HEK293 (cell line): Measurements from ENCODE around the gene NRN1L.

ENCODE experiments used
- GLIS1 ChIP-seq: fragments of 450-650 bp; formaldehyde crosslinking; IDR thresholded peaks from 2 replicates; pipeline ENCODE4 v1.5.1; 2016; ENCODE audit warnings: missing biosample characterization, missing genetic modification characterization
- IKZF3 ChIP-seq: fragments of 450-650 bp; IDR thresholded peaks from 2 replicates; pipeline ENCODE4 v1.5.0; 2018; ENCODE audit warnings: missing biosample characterization, mild to moderate bottlenecking, missing genetic modification characterization, moderate library complexity
- KLF9 ChIP-seq: fragments of 450-650 bp; formaldehyde crosslinking; IDR thresholded peaks from 2 replicates; pipeline ENCODE4 v1.5.1; 2016; ENCODE audit warnings: missing biosample characterization, missing genetic modification characterization, low read depth
- MEIS1 ChIP-seq: sonication (generic); formaldehyde crosslinking; IDR thresholded peaks from 2 replicates; pipeline ENCODE4 v1.8.1; 2022; ENCODE audit warnings: missing genetic modification reagents, mild to moderate bottlenecking, borderline replicate concordance
- OVOL3 ChIP-seq: fragments of 450-650 bp; formaldehyde crosslinking; IDR thresholded peaks from 2 replicates; pipeline ENCODE4 v1.5.1; 2016; ENCODE audit warnings: missing biosample characterization, missing genetic modification characterization
- WT1 ChIP-seq: fragments of 450-650 bp; formaldehyde crosslinking; IDR thresholded peaks from 2 replicates; pipeline ENCODE4 v1.5.1; 2016; ENCODE audit warnings: missing biosample characterization, missing genetic modification characterization
- ZBTB20 ChIP-seq: fragments of 450-650 bp; formaldehyde crosslinking; IDR thresholded peaks from 2 replicates; pipeline ENCODE4 v1.5.1; 2016; ENCODE audit warnings: missing biosample characterization, missing genetic modification characterization
- ZBTB7A ChIP-seq: fragments of 450-650 bp; formaldehyde crosslinking; IDR thresholded peaks from 2 replicates; pipeline ENCODE4 v1.5.1; 2016; ENCODE audit warnings: low read depth, missing biosample characterization, missing genetic modification characterization
- ZNF16 ChIP-seq: fragments of 450-650 bp; formaldehyde crosslinking; IDR thresholded peaks from 2 replicates; pipeline ENCODE4 v1.5.1; 2016; ENCODE audit warnings: low read depth, missing biosample characterization, missing genetic modification characterization
- ZNF175 ChIP-seq: fragments of 450-650 bp; formaldehyde crosslinking; IDR thresholded peaks from 2 replicates; pipeline ENCODE4 v1.5.1; 2016; ENCODE audit warnings: missing biosample characterization, missing genetic modification characterization
- ZNF292 ChIP-seq: fragments of 450-650 bp; formaldehyde crosslinking; IDR thresholded peaks from 2 replicates; pipeline ENCODE4 v1.5.1; 2016; ENCODE audit warnings: low read depth, missing biosample characterization, missing genetic modification characterization, borderline replicate concordance
- ZNF311 ChIP-seq: fragments of 450-650 bp; formaldehyde crosslinking; IDR thresholded peaks from 2 replicates; pipeline ENCODE4 v1.5.1; 2017; ENCODE audit warnings: missing biosample characterization, missing genetic modification characterization, borderline replicate concordance
- ZNF423 ChIP-seq: fragments of 450-650 bp; formaldehyde crosslinking; IDR thresholded peaks from 2 replicates; pipeline ENCODE4 v1.5.1; 2016; ENCODE audit warnings: missing biosample characterization, missing genetic modification characterization
- ZNF433 ChIP-seq: fragments of 450-650 bp; formaldehyde crosslinking; IDR thresholded peaks from 2 replicates; pipeline ENCODE4 v1.5.1; 2016; ENCODE audit warnings: missing biosample characterization, missing genetic modification characterization, low read depth
- ZNF629 ChIP-seq: fragments of 450-650 bp; formaldehyde crosslinking; IDR thresholded peaks from 2 replicates; pipeline ENCODE4 v1.5.1; 2017; ENCODE audit warnings: missing biosample characterization, missing genetic modification characterization
- ZNF777 ChIP-seq: fragments of 450-650 bp; formaldehyde crosslinking; IDR thresholded peaks from 2 replicates; pipeline ENCODE4 v1.5.1; 2017; ENCODE audit warnings: missing biosample characterization, missing genetic modification characterization, borderline replicate concordance
- ZSCAN23 ChIP-seq: fragments of 450-650 bp; formaldehyde crosslinking; IDR thresholded peaks from 2 replicates; pipeline ENCODE4 v1.5.1; 2016; ENCODE audit warnings: missing biosample characterization, missing genetic modification characterization
- TF ChIP-seq, protein P1 (sequence below): fragments of 450-650 bp; formaldehyde crosslinking; IDR thresholded peaks from 2 replicates; pipeline ENCODE4 v1.5.1; 2016; ENCODE audit warnings: missing biosample characterization, missing genetic modification characterization
- TF ChIP-seq, protein P2 (sequence below): fragments of 450-650 bp; formaldehyde crosslinking; IDR thresholded peaks from 2 replicates; pipeline ENCODE4 v1.5.1; 2016; ENCODE audit warnings: missing biosample characterization, missing genetic modification characterization
- TF ChIP-seq, protein P3 (sequence below): fragments of 450-650 bp; formaldehyde crosslinking; IDR thresholded peaks from 2 replicates; pipeline ENCODE4 v1.5.1; 2016; ENCODE audit warnings: missing biosample characterization, missing genetic modification characterization, borderline replicate concordance
- TF ChIP-seq, protein P4 (sequence below): fragments of 450-650 bp; formaldehyde crosslinking; IDR thresholded peaks from 2 replicates; pipeline ENCODE4 v1.5.1; 2017; ENCODE audit warnings: missing biosample characterization, missing genetic modification characterization
- TF ChIP-seq, protein P5 (sequence below): fragments of 450-650 bp; formaldehyde crosslinking; IDR thresholded peaks from 2 replicates; pipeline ENCODE4 v1.5.1; 2017; ENCODE audit warnings: missing biosample characterization, mild to moderate bottlenecking, missing genetic modification characterization, moderate library complexity
- TF ChIP-seq, protein P6 (sequence below): fragments of 450-650 bp; formaldehyde crosslinking; IDR thresholded peaks from 2 replicates; pipeline ENCODE4 v1.5.1; 2016; ENCODE audit warnings: missing biosample characterization, missing genetic modification characterization, low read depth
- TF ChIP-seq, protein P7 (sequence below): fragments of 450-650 bp; formaldehyde crosslinking; IDR thresholded peaks from 2 replicates; pipeline ENCODE4 v1.5.1; 2016; ENCODE audit warnings: missing biosample characterization, missing genetic modification characterization

The NRN1L gene

DNA sequence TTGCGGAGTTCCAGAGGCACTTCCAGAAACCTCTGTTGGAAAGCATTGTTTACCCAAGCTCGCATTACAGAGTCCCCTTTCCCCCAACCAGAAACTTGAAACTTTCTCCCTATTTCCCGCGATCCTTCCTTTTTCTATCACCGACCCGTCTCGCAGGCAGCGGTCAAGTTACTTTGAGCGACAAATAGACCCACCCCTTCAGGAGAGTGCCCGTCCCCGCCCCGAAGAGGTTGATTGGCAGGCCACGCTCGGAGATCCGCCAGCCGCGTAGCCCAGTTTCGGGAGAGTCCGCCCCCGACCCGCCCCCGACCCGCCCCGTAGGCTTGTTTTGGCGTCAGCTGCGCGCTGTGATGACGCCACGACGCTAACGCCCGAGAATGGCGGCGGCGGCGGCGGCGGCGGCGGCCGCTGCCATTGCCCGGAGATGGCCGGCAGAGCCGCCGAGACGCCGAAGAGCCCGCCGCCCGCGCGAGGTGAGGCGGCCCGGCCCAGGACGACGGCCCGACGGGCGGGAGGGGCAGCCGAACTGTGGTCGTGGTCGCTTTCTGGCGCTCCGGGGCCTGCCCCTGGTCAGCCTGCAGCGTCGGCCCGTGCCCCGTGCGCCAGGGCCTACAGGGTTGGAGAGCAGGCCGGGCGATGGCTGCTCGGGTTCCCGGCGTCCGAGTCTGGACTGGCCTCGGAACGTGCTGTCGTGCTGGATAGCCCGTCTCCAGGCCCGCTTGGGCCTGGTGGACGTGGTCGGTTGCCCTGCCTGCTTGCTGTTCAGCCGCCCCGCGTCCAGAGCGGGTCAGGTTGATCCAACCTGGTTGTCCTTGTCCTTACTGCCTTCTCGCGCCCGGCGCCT, 8.4 kb downstream of the NRN1L start, which contains the start of gene PSKH1 (continued):
- TF ChIP-seq, protein P1, sequence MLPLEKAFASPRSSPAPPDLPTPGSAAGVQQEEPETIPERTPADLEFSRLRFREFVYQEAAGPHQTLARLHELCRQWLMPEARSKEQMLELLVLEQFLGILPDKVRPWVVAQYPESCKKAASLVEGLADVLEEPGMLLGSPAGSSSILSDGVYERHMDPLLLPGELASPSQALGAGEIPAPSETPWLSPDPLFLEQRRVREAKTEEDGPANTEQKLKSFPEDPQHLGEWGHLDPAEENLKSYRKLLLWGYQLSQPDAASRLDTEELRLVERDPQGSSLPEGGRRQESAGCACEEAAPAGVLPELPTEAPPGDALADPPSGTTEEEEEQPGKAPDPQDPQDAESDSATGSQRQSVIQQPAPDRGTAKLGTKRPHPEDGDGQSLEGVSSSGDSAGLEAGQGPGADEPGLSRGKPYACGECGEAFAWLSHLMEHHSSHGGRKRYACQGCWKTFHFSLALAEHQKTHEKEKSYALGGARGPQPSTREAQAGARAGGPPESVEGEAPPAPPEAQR: no peak
- TF ChIP-seq ZNF292 (tag by site-specific recombination) (no peak), ZNF433 (tag by site-specific recombination) (no peak), ZSCAN23 (no peak), ZNF311 (tag by site-specific recombination) (no peak), ZBTB7A (no peak), WT1 (no peak), ZNF423 (tag by site-specific recombination) (no peak), ZNF629 (tag by site-specific recombination) (peak; percentile 93), ZNF777 (tag by site-specific recombination) (no peak; the same call in 1 of the 2 replicates), KLF9 (peak; percentile 33; the same call in 1 of the 2 replicates), OVOL3 (tag by site-specific recombination) (no peak), MEIS1 (CRISPR knock-in tag) (0 out of 2 replicates have a peak, but pooled peaks have one; percentile 23), GLIS1 (tag by site-specific recombination) (no peak), IKZF3 (peak; percentile 65), ZBTB20 (tag by site-specific recombination) (peak; percentile 33; the same call in 1 of the 2 replicates), ZNF175 (tag by site-specific recombination) (no peak), ZNF16 (tag by site-specific recombination) (no peak)
- TF ChIP-seq, protein P2, sequence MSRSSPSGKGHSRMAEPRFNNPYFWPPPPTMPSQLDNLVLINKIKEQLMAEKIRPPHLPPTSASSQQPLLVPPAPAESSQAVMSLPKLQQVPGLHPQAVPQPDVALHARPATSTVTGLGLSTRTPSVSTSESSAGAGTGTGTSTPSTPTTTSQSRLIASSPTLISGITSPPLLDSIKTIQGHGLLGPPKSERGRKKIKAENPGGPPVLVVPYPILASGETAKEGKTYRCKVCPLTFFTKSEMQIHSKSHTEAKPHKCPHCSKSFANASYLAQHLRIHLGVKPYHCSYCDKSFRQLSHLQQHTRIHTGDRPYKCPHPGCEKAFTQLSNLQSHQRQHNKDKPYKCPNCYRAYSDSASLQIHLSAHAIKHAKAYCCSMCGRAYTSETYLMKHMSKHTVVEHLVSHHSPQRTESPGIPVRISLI (tag by site-specific recombination): no peak
- TF ChIP-seq, protein P3, sequence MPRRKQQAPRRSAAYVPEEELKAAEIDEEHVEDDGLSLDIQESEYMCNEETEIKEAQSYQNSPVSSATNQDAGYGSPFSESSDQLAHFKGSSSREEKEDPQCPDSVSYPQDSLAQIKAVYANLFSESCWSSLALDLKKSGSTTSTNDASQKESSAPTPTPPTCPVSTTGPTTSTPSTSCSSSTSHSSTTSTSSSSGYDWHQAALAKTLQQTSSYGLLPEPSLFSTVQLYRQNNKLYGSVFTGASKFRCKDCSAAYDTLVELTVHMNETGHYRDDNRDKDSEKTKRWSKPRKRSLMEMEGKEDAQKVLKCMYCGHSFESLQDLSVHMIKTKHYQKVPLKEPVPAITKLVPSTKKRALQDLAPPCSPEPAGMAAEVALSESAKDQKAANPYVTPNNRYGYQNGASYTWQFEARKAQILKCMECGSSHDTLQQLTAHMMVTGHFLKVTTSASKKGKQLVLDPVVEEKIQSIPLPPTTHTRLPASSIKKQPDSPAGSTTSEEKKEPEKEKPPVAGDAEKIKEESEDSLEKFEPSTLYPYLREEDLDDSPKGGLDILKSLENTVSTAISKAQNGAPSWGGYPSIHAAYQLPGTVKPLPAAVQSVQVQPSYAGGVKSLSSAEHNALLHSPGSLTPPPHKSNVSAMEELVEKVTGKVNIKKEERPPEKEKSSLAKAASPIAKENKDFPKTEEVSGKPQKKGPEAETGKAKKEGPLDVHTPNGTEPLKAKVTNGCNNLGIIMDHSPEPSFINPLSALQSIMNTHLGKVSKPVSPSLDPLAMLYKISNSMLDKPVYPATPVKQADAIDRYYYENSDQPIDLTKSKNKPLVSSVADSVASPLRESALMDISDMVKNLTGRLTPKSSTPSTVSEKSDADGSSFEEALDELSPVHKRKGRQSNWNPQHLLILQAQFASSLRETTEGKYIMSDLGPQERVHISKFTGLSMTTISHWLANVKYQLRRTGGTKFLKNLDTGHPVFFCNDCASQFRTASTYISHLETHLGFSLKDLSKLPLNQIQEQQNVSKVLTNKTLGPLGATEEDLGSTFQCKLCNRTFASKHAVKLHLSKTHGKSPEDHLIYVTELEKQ: no peak
- TF ChIP-seq, protein P4, sequence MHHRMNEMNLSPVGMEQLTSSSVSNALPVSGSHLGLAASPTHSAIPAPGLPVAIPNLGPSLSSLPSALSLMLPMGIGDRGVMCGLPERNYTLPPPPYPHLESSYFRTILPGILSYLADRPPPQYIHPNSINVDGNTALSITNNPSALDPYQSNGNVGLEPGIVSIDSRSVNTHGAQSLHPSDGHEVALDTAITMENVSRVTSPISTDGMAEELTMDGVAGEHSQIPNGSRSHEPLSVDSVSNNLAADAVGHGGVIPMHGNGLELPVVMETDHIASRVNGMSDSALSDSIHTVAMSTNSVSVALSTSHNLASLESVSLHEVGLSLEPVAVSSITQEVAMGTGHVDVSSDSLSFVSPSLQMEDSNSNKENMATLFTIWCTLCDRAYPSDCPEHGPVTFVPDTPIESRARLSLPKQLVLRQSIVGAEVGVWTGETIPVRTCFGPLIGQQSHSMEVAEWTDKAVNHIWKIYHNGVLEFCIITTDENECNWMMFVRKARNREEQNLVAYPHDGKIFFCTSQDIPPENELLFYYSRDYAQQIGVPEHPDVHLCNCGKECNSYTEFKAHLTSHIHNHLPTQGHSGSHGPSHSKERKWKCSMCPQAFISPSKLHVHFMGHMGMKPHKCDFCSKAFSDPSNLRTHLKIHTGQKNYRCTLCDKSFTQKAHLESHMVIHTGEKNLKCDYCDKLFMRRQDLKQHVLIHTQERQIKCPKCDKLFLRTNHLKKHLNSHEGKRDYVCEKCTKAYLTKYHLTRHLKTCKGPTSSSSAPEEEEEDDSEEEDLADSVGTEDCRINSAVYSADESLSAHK (tag by site-specific recombination): peak; percentile 17; the same call in 1 of the 2 replicates
- TF ChIP-seq, protein P5, sequence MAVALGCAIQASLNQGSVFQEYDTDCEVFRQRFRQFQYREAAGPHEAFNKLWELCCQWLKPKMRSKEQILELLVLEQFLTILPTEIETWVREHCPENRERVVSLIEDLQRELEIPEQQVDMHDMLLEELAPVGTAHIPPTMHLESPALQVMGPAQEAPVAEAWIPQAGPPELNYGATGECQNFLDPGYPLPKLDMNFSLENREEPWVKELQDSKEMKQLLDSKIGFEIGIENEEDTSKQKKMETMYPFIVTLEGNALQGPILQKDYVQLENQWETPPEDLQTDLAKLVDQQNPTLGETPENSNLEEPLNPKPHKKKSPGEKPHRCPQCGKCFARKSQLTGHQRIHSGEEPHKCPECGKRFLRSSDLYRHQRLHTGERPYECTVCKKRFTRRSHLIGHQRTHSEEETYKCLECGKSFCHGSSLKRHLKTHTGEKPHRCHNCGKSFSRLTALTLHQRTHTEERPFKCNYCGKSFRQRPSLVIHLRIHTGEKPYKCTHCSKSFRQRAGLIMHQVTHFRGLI (tag by site-specific recombination): no peak
- TF ChIP-seq, protein P6, sequence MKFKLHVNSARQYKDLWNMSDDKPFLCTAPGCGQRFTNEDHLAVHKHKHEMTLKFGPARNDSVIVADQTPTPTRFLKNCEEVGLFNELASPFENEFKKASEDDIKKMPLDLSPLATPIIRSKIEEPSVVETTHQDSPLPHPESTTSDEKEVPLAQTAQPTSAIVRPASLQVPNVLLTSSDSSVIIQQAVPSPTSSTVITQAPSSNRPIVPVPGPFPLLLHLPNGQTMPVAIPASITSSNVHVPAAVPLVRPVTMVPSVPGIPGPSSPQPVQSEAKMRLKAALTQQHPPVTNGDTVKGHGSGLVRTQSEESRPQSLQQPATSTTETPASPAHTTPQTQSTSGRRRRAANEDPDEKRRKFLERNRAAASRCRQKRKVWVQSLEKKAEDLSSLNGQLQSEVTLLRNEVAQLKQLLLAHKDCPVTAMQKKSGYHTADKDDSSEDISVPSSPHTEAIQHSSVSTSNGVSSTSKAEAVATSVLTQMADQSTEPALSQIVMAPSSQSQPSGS: no peak
- TF ChIP-seq, protein P7, sequence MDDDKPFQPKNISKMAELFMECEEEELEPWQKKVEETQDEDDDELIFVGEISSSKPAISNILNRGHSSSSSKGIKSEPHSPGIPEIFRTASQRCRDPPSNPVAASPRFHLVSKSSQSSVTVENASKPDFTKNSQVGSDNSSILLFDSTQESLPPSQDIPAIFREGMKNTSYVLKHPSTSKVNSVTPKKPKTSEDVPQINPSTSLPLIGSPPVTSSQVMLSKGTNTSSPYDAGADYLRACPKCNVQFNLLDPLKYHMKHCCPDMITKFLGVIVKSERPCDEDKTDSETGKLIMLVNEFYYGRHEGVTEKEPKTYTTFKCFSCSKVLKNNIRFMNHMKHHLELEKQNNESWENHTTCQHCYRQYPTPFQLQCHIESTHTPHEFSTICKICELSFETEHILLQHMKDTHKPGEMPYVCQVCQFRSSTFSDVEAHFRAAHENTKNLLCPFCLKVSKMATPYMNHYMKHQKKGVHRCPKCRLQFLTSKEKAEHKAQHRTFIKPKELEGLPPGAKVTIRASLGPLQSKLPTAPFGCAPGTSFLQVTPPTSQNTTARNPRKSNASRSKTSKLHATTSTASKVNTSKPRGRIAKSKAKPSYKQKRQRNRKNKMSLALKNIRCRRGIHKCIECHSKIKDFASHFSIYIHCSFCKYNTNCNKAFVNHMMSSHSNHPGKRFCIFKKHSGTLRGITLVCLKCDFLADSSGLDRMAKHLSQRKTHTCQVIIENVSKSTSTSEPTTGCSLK (tag by site-specific recombination): no peak
